HG03159 (cell line): ENCODE measurements around the gene ERMN.

ENCODE experiments used
- ATAC-seq: cut with Tn5 transposase; IDR thresholded peaks from one replicate; pipeline ENCODE4 v1.9.1; 2021; ENCODE audit warnings: mild to moderate bottlenecking, moderate library complexity; ENCODE audit not compliant: unreplicated experiment

ERMN gene

DNA sequence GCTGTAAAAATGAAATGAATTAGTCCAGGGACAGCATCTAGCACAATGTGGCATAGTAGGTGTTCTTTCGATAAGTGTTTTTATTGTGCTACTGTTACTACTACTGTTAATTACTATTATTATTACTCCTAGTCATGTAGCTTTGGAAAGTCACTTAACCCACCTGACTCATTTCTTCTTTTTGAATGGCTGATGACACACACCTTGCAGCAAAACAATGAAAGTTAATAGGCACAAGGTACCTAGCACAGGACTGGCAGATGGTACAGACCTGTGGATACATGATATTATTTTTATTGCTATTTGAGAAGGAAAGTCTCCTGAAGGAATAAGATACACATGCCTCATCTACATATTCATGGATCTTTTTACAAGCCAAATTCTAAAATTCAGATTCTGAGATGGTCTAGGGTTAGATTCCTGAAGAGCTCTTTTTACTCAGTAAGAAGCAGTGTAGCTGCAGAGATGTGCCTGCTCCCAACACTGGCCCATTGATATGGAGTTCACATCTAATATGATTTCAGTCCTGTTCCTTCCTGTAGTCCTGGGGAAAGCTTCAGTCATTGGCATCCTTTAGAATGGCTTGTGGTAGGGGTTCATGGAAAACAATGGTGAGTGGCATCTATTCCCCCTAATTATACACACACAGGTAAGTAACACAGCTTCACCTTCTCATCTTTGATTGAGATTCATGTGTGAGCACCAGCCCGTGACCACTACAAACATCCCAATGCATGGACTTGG is 7.9 kb upstream of the ERMN start:
- ATAC-seq = no peak

- ATAC-seq = no peak
Observed at GRCh38 chr2:157329524-157329923, 3.9 kb upstream of the ERMN start.

DNA sequence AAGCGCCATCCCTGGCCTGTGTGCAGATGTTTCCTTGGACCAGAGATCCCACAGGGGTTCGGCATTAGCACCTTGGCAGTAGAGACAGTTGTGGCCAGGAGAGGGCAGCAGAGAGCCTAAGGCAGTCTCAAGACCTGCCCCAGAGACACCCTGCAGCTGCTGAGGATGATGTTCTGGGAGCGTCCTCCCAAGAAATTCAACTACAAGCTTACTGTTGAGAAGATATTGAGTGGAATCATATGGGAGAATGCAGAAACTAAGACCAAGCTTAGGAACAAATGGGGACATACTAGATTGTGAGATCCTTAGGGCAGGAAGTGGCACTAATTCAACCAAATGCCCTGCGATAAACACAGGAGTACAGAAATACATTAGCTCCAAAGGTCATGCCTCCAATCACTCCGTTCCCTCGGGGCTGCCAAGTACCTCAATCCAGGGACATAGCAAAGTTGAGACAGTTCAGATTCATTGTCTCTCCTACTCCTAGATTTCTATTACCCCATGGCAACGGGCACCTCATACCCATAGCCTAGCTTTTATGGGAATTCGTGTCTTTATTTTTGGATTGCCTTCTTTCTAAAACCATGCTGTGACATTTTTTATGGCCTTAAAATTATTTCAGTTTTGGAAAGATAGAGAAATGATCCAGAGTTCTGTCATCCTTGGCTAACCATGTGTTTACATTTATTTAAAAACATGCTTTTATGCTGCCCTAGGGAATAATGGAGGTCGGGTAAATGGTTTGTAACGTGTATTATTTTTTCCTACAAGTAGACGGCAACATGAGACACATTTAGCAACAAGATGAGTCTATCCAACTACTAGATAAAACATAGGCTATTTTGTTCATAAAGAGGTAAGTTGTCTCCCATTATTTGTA is 2.2 kb upstream of the ERMN start:
- ATAC-seq = peak; percentile 98

DNA sequence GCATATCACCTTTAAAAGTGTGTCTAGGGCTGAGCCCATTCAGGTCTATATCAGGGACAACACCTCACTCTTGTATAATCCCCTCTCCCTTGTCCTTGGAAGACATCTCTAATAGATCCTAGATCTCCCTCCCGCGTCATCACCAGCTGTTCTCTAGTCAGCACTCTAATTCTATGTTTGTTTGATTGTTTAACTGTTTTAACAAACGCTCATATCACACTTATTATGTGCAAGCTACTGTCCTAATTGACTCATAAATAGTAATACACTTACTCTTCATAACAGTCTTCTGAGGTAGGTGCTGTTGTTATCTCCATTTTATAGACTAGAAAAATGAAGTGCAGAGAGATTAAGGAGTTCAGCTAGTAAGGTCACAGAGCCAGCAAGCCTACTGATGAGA is 1.6 kb upstream of the ERMN start:
- ATAC-seq = peak; percentile 7

DNA sequence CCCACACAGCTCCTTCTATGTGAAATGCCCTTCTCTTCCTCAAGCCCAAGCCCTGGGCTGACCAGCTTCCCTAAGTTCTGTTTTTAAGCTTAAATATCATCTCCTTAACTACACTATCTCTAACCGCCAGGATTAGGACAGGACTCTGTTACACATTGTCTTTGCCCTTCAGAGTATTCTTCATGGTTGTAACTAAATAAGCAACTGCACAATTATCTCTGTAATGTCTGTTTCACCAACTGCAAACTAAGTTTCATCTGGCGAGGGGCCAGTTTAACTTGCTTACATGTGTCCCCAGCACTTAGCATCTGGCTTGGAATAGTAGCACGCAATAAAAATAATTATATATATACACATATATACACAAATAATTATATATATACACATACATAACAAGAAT is 1.1 kb upstream of the ERMN start:
- no peak for ATAC-seq

DNA sequence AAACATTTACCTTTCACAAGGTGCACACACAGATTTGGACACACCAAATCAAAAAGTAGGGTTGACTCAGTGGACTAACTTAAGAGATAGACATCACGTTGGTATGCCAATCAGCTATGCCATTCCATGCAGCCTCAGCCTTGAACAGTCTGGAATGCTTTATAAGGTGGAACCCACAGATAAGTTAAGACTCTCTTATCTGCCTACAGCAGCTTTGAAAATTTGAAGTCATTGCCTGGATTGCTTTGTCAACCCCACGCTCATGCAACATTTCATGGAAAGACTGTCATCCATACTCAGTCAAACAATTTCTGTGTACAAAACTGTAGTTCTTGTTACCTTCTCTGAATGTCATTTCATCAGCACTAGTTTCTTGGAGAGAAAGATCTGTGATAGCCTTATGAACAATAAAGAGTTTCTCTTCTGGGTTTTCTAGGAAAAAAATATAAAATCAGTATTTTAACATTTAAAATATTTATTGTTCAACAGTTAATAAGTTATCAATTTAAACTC is 1.2 kb downstream of the ERMN start:
- ATAC-seq = no peak

DNA sequence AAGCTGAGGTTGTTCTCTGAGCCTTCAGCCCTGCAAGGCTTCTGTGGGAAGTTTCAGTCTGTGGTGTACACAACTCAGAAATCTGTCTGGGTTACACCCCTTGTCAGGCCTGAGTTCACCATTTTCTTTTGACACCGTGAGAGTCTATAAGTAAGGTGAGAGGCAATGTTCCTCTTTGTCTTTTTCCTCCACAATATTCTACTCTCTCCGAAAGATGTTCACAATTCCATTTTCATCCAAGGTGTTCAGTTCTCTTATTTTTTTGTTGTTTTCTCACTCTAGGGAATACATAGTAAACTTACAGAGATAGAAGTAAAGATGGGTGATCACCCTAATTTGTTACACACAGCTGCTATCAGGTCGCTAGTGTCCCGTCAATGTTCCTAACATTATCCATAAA is 3.2 kb downstream of the ERMN start:
- no peak for ATAC-seq

GRCh38 chr2:157321466-157321865 is 4.2 kb downstream of the ERMN start:
- no peak for ATAC-seq

DNA sequence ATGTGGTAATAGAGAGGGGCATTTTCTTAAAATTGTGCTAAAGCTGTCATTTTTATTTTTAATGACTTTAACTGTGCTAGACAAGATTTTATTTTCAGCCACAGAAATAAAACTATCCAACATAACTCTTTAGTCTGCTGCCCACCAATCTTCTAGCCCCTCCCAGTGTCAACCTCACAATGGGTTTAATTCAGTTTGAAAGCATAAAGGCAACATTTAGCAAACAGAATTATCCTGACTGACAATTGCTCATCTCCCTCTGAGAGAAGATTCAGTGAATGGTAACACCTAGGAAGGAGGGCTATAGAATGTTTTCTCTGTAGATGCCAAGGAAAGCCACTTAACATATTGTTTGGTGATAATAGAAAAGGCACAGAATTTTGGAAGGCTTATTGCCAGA is 5.2 kb downstream of the ERMN start:
- no peak for ATAC-seq

DNA sequence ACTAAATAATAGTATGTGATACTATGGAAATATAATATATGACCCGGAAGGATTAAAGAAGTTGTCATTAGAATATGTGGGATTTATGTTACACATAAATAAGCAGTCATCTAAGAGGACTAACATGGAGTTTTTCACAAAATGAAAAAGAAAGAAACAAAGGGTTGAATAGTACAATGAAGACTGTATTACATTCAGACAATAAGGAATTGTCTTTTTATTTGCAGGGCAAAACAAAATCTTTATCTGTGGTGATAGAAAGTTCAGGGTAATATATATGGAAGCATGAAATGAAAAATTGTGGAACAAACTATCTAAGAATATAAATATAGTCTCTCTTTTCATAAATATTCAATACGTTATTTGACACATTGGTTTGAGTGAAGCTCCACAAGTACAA is 5.8 kb downstream of the ERMN start:
- ATAC-seq = no peak

- no peak for ATAC-seq
Observed at GRCh38 chr2:157318884-157319283, 6.7 kb downstream of the ERMN start.

- no peak for ATAC-seq
Observed at GRCh38 chr2:157315901-157316300, 9.7 kb downstream of the ERMN start.

- peak; percentile 46 for ATAC-seq
Observed at GRCh38 chr2:157312866-157313486, 12.6 kb downstream of the ERMN start.

GRCh38 chr2:157311706-157312105 is 13.9 kb downstream of the ERMN start:
- no peak for ATAC-seq

- no peak for ATAC-seq
Observed at GRCh38 chr2:157309878-157310277, 15.7 kb downstream of the ERMN start.

DNA sequence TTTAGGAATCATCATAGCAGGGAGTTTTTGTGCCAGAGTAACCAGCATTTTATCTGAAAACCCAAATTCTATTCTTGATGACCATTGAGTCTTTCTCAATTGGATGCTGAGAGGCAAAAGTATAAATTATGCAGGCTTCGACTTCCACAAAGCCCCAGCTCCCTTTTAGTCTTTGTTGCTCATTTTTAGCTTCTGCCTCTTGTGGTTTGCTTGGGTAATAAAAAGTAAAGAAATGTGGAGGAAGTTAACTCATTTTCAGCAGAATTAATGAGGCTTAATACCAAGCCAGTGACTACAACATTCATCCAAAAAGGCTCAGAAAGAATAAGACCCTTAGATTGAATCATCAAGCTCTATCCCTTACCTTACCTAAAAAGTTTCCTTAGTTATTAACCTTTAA is 18.6 kb downstream of the ERMN start:
- peak; percentile 49 for ATAC-seq

DNA sequence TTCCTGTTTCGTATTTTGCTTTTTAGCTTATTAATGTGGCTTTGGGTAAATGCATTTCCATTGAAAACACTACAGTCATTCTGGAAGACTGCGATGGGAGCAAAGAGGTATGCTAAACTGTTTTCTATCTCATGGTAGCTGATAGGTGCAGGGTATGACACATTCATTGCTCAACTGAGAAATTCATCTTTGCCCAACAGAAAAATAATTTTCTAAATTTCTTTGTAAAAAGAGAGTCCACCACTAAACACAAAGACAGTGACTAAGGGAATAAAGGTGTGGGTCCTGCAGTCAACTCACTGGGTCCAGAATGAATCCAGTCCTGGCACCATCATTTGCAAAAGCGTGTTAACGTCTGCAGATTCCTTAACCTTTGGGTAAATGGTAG is 19.9 kb downstream of the ERMN start:
- ATAC-seq = no peak

GRCh38 chr2:157304811-157305722 is 20.6 kb downstream of the ERMN start:
- ATAC-seq = no peak

GRCh38 chr2:157303612-157304011 is 22.0 kb downstream of the ERMN start:
- ATAC-seq = no peak

DNA sequence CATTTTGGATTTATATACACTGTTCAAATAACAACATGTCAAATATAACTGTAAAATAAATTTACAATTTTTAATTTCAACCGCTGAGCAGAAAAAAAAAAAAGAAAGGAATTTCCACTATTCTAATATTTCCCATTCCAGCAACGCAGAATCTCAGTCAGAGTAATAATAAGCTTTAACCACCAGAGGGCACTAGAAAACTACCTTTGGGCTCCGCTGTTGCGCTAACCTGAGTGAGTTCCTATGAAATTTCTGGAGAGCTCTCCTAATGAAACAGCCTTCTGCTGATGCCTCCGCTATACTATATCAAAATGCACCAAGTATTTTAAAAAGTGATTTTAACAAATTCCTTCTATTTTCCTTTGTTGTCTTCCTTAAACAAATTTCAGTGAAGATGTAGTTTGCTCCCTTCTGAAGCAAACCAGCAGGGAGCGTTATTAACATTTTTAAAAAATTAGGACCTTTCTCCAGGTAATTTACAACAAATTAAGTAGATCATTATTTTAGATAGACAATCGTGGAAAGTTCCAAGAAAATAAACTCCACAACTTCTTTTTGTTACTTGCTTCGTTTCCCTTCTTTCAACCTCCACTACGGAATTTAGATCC is 23.0 kb downstream of the ERMN start:
- peak; percentile 74 for ATAC-seq
